Right lobe of liver (tissue), 4 donors: ENCODE results near the gene KIAA1614.

Source experiments
- POLR2A ChIP-seq: fragments of 450-650 bp; IDR thresholded peaks from one replicate; pipeline ENCODE4 v1.6.1; 2017; ENCODE audit warnings: antibody characterized with exemption, mild to moderate bottlenecking
- TF ChIP-seq, protein P1 (sequence below), 4 donors: fragments of 200-600 bp in 3 of 4; fragments of 450-650 bp in 1 of 4; IDR thresholded peaks; one replicate each; pipeline versions ENCODE4 v1.5.1 to v1.8.0; 2016 to 2022; ENCODE audit warnings: antibody characterized with exemption in 4 of 4, mild to moderate bottlenecking in 2 of 4
- donor health status: DM: no; HTN: no; CAD: no.
- donor health status: DM: no; HTN: no; CAD: no.
- donor health status: DM: no; HTN: yes; CAD: no.

GRCh38 chr1:180912801-180913565 is at the start of gene KIAA1614:
- no peak for TF ChIP-seq POLR2A
- TF ChIP-seq, protein P1, sequence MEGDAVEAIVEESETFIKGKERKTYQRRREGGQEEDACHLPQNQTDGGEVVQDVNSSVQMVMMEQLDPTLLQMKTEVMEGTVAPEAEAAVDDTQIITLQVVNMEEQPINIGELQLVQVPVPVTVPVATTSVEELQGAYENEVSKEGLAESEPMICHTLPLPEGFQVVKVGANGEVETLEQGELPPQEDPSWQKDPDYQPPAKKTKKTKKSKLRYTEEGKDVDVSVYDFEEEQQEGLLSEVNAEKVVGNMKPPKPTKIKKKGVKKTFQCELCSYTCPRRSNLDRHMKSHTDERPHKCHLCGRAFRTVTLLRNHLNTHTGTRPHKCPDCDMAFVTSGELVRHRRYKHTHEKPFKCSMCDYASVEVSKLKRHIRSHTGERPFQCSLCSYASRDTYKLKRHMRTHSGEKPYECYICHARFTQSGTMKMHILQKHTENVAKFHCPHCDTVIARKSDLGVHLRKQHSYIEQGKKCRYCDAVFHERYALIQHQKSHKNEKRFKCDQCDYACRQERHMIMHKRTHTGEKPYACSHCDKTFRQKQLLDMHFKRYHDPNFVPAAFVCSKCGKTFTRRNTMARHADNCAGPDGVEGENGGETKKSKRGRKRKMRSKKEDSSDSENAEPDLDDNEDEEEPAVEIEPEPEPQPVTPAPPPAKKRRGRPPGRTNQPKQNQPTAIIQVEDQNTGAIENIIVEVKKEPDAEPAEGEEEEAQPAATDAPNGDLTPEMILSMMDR (IDR thresholded peaks at IDR 0.05): no peak
